HG03066 (cell line): ENCODE data around the gene MYLK.

ENCODE experiments used
- ATAC-seq: cut with Tn5 transposase; IDR thresholded peaks from one replicate; pipeline ENCODE4 v1.9.1; 2021; ENCODE audit warnings: low read depth; ENCODE audit not compliant: unreplicated experiment

MYLK gene

DNA sequence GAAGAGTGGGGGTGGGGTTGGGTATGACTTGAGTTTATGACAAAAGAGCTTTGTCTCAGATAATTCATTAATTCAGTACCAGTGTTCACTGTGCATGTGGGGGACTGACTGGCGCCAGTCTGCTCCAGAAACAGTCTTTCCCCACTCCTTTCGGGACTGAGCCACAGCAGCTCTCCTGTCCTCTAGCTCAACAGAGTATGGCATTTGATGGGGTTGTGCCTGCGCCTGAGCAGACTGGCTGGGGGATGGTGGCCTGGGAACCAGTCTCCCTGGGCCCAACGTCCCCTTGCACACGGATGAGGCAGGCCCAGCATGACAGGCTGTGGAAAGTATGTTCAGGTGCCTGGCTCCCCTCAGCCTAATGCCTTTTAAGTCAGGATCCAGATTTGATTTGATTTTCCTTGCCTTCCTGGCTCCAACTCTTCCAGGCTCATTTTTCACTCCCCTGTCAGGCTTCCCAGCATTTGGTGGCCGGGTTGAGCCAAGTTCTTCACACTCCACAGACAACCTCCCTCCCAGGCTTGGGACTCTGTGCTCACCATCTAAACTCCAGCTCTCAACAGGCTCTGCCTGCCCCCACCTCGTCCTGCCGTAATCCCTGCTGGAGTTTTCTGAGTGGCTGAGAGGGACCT, 105.0 kb downstream of the MYLK start:
- ATAC-seq = no peak

- ATAC-seq = no peak
Measured at GRCh38 chr3:123778525-123778924, 105.6 kb downstream of the MYLK start.

- ATAC-seq = no peak
Measured at GRCh38 chr3:123776071-123776782, 107.9 kb downstream of the MYLK start.

DNA sequence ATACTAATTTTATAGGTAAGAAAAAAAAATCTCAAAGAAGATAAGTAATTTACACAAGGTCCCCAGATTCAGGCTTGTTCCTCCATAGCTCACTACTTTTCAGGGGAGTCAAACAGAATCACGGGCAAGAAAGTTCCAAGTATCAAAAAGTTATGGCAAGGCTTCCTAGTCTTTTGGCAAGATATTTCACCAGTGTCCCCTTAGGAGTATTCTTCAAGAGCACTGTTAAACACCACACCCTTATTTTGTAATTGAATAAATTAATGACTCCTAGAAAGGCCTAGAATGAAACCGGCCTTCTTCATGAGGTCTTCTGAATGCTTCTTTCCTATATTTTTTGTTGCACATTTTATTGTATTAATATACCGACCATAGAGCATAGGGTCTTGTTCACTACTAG, 109.7 kb downstream of the MYLK start:
- ATAC-seq = no peak

- no peak for ATAC-seq
Measured at GRCh38 chr3:123773681-123774431, 110.3 kb downstream of the MYLK start.

- no peak for ATAC-seq
Measured at GRCh38 chr3:123769356-123769743, 114.8 kb downstream of the MYLK start.

GRCh38 chr3:123768480-123769355, 115.4 kb downstream of the MYLK start:
- no peak for ATAC-seq

GRCh38 chr3:123767564-123768292, 116.4 kb downstream of the MYLK start:
- ATAC-seq = no peak

GRCh38 chr3:123767009-123767372, 117.1 kb downstream of the MYLK start:
- no peak for ATAC-seq

GRCh38 chr3:123766193-123767008, 117.7 kb downstream of the MYLK start:
- ATAC-seq = no peak

GRCh38 chr3:123765475-123766128, 118.5 kb downstream of the MYLK start:
- no peak for ATAC-seq

DNA sequence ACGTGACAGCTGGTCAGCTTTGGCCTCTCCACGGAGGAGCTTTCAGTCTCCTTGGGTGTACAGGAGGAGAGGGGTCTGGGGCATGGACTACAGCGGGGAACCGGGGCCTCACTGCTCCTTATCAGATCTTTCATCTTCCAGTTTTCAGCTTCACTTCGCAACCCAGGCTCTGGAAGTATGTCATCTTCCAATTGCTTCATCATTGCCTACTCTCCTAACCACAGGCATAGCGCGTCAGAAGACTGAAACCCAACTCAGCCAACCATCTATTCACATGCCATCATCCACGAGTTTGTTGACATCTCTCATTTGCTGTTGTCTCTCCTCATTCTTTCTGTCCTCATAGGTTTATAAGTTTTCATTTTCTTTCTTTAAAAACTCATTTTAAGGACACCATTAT, 119.5 kb downstream of the MYLK start:
- ATAC-seq = no peak

DNA sequence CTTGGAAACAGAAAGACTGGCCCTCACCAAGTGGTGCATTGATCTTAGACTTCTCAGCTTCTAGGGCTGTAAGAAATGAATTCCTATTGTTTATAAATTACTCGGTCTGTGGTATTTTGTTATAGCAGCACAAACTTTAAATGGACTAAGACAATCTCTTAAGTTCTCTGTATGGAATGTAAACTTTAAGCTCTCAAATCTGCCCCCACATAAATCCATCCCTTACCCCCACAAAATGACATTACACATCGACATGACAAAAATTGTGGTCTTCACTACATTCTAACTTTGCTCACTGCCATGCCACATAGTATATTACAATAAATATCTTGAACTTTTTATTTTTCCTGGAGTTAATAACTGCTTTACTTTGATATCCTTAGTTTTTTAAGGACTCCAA, 121.3 kb downstream of the MYLK start:
- ATAC-seq = no peak

DNA sequence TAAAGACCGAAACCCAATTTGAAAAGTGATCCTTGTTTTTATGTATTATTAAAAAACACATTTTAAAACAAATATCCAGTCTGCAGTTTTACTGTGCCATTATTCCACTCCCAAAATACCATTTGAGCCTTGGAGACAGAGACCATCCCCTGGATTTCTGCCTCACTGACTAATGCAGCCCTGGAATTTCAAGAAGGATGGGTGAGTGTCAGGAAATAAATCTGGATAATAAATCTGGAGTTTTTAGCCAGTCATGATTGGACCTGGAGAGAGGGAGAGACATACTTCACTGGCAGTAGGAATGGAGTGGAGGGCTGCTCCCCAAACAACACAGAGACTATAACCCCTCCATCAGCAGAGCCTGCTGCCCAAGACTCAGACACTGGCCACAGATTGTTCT, 123.3 kb downstream of the MYLK start:
- ATAC-seq = no peak

GRCh38 chr3:123759871-123760270, 124.3 kb downstream of the MYLK start:
- ATAC-seq = no peak

DNA sequence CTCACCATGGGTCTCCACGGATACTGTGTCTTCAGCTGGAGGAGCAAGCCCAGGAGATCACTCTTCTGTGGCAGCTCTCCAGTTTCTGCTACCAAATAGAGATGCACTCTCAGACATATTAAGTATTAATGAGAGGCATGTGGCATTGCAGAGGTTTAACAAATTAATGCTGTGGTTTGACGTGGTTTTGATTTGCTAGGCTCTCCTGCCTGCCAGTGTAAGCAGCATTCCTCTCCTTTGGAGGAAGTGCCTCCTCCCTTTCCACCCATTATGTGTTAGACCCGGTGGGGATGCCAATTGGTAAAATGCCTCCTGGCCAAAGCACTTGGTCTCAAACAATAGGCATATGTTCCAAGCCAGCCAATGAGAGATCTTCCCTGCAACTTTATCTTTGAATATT, 124.8 kb downstream of the MYLK start:
- no peak for ATAC-seq

GRCh38 chr3:123758081-123758564, 126.0 kb downstream of the MYLK start:
- no peak for ATAC-seq

DNA sequence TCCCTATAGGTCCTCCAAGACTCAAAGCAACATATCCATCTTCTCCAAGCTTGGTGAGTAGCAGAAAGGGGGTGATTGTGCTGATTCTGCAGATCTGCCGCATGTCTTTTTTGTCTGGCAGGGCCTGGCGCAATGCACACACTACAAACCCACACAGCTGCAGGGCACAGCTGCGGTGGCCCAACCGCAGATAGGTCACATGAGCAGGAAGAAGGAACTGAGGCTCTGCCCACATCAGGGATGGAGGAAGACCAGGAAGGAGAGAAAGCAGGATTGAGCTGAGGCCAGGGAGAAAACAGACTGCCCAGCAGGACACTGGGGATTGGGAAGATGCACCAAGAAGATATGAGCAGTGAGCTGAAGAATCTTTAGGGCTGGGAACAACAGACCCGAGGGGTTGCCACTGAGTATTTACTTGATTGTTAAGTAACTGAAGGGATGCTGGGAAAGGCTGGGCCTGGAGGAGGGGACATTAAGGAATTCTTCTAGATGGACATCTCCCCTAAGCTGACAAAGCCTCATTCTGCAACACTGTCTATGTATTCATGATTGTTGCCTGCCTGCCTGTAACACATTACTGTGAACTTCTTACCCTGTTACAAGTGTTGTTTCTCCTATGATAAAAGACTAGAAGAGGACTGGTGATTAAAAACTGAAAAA, 126.7 kb downstream of the MYLK start:
- no peak for ATAC-seq
